Rectal smooth muscle tissue (tissue), 1 donor: ENCODE results near the gene ATF6.

Source experiments
- H3K27ac ChIP-seq: one replicate; pipeline ENCODE4 v1.7.0; 2013; ENCODE audit warnings: low read depth, low read length, inconsistent platforms
- H3K27me3 ChIP-seq: one replicate; pipeline ENCODE4 v1.7.0; 2013; ENCODE audit warnings: low read length; ENCODE audit not compliant: control insufficient read depth, insufficient read depth
- H3K36me3 ChIP-seq: one replicate; pipeline ENCODE4 v1.7.0; 2013; ENCODE audit warnings: low read length; ENCODE audit not compliant: control insufficient read depth, insufficient read depth
- H3K4me1 ChIP-seq: one replicate; pipeline ENCODE4 v1.7.0; 2013; ENCODE audit warnings: low read length; ENCODE audit not compliant: control insufficient read depth, insufficient read depth
- H3K4me3 ChIP-seq: one replicate; pipeline ENCODE4 v1.7.0; 2013; ENCODE audit warnings: low read length
- H3K9ac ChIP-seq: one replicate; pipeline ENCODE4 v1.7.0; 2013; ENCODE audit warnings: low read length

The ATF6 gene

DNA sequence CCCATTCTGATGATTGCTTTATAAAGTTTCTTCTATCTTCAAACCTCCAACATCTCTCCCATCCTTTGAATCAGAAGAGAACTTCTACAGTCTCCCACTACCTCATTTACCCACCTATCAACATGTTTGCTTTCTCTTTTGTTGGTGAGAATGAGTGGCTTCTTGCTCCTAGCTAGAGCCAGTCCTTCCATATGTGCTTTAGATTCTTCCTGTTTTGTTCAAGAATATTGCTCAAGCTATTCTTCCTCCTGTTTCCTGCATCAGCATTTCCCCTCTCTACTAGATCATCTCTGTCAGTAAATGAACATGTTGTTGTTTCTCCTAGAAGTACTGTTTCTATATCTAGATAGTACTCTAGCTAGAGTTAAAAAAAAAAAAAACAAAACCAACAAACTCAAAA, 6.3 kb downstream of the ATF6 start:
- Histone ChIP-seq H3K9ac (no peak overlapping the region), H3K36me3 (no peaks in the 10 kb centered on the region), H3K4me1 (peaks cover 1% of the 10 kb centered on the region), H3K27me3 (no peaks in the 10 kb centered on the region), H3K4me3 (no peak overlapping the region), H3K27ac (peak overlapping the region; percentile 1)

DNA sequence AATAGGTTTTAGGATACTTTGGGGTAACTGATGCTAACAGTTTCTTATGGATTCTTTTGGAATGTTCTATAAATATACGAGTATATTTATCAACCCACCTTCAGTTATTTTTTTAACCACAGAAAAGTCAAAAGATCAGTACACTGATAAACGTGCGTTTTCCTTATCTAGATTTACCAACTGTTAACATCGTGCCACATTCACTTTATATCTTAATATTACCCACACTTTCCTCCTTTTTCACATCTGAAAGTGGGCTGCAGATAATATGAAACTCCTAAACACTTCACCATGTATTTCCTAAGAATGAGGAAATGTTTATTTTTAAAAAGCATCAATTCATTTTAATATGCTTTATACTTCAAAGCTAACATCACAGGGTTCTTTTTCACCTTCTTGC, 7.7 kb downstream of the ATF6 start:
- no peaks in the 10 kb centered on the region for H3K4me1 ChIP-seq

DNA sequence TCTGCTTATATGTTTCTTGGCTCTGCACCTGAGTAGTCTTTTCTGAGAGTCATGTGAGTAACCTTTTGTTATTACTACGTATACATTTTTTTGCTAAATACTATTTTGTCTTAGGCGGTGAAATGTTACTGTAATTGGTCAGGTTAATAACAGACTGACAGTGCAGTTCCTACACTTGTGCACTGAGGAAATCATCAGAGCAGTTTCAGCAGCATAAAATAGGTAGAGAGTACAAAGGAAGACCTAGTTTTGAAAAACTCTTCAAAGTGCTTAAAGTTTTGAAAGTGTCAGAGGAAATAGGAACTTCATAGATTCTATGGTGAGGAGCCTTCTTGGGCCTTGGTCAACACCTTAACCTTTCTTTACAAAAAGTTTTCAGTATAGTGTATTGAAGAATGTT, 11.1 kb downstream of the ATF6 start:
- Histone ChIP-seq H3K4me3 (no peak overlapping the region), H3K27me3 (no peaks in the 10 kb centered on the region), H3K4me1 (no peaks in the 10 kb centered on the region), H3K27ac (no peak overlapping the region), H3K36me3 (no peaks in the 10 kb centered on the region), H3K9ac (no peak overlapping the region)

More for the DNA sequence above, 7.7 kb downstream of the ATF6 start:
- Histone ChIP-seq H3K4me3 (no peak overlapping the region), H3K36me3 (no peaks in the 10 kb centered on the region), H3K27ac (no peak overlapping the region), H3K9ac (no peak overlapping the region), H3K27me3 (no peaks in the 10 kb centered on the region)

DNA sequence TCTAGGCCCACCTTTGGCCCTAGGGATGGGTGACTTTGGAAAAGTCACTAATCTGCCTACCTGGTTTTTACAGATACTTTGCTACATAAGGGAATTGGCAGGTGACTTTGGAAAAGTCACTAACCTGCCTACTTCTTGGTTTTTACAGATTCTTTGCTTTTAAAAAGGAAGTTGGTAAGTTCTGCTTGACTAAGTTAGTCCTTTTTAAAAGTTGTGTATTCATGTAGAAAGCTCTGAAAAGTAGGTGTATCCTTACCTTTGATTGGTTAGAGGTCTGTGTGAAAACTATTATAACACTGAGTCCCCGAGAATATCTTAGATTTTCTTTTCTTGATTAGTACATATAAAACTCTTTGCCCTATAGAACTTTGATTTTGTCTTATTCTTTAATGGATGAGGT, 12.4 kb downstream of the ATF6 start:
- Histone ChIP-seq H3K4me1 (no peaks in the 10 kb centered on the region), H3K9ac (no peak overlapping the region), H3K36me3 (no peaks in the 10 kb centered on the region), H3K27me3 (no peaks in the 10 kb centered on the region), H3K4me3 (no peak overlapping the region), H3K27ac (no peak overlapping the region)

DNA sequence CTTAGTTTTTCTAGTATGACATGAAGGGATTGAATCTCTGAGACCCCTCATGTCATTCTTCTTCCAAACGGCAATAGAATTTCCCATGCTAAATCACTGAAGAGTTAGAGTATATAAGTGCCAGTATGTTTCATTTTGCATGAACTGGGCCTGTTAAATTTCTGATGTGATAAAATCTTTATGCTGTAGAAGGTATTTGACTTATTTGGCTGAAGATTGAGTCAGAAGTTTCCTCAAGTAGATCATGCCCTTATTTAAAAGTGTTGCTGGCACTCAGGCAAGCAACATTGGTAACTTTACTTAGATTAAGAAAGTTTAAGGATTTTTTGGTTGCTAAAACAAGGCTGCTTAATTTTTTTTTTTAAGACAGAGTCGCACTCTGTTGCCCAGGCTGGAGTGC, 13.3 kb downstream of the ATF6 start:
- no peak overlapping the region for H3K27ac ChIP-seq
- H3K9ac ChIP-seq, result no peak overlapping the region

DNA sequence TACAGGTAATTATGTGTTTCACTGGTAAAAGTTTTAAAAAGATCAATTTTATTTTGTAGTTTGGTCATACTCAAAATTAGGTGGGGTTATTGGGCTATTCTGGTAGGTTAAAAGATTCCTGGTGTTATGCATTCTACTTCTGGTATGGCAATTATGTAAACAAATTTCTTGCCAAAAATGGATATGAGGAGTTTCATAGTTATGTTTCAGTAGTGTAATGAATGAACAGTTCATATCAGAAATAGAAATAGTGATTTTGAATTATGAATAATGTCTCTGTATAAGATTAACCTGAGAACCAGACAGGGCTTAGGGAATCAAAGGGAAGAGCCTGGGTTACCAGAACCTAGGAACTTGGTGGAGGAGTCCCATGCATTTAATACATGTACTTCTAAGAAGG, 15.9 kb downstream of the ATF6 start:
- H3K36me3 ChIP-seq, result peaks cover 7% of the 10 kb centered on the region
- no peak overlapping the region for H3K27ac ChIP-seq
- H3K9ac ChIP-seq, result no peak overlapping the region
- no peak overlapping the region for H3K4me3 ChIP-seq
- no peaks in the 10 kb centered on the region for H3K4me1 ChIP-seq
- H3K27me3 ChIP-seq, result no peaks in the 10 kb centered on the region

More for the DNA sequence above, 13.3 kb downstream of the ATF6 start:
- peaks cover 4% of the 10 kb centered on the region for H3K36me3 ChIP-seq
- H3K4me1 ChIP-seq, result no peaks in the 10 kb centered on the region
- H3K4me3 ChIP-seq, result no peak overlapping the region
- H3K27me3 ChIP-seq, result no peaks in the 10 kb centered on the region

DNA sequence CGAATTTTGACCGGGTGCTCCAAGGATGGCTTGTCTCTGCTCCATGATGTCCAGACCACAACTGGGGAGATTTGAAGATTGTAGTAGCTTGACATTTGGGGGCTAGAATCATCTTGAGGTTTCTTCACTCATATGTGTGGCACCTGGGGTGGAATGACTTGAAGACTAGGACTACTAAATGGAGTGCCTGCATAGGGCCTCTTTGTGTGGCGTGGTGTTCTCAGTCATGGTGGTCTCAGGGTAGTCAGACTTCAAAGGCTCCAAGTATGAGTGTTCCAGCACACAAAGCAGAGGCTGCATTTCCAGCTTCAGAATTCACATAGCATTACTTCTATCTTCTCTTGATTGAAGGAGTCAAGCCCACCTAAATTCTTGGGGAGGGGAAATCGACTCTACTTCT, 16.8 kb downstream of the ATF6 start:
- Histone ChIP-seq H3K27ac (no peak overlapping the region), H3K4me3 (no peak overlapping the region), H3K27me3 (no peaks in the 10 kb centered on the region), H3K9ac (no peak overlapping the region), H3K4me1 (no peaks in the 10 kb centered on the region), H3K36me3 (peaks cover 7% of the 10 kb centered on the region)

DNA sequence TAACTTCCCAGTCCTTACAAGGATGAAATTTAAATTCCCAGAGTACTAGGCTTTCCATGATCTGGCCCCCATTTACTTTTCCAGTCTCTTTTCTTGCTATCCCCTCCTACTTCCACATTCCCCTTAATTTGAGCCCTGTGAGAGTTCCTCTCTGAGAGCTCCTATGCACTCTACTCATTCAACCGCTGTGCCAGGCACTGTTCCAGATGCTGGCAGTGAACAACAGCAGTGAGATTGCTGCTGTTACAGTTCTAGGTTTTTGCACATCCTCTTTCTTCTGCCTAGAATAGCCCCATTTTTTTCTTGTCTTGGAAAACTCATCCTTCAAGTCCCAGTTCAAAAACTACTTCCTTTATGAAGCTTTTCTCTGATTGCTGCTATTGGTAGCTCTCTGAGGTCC, 18.8 kb downstream of the ATF6 start:
- Histone ChIP-seq H3K27me3 (no peaks in the 10 kb centered on the region), H3K27ac (no peak overlapping the region), H3K4me1 (no peaks in the 10 kb centered on the region), H3K4me3 (no peak overlapping the region), H3K36me3 (peaks cover 7% of the 10 kb centered on the region), H3K9ac (no peak overlapping the region)

DNA sequence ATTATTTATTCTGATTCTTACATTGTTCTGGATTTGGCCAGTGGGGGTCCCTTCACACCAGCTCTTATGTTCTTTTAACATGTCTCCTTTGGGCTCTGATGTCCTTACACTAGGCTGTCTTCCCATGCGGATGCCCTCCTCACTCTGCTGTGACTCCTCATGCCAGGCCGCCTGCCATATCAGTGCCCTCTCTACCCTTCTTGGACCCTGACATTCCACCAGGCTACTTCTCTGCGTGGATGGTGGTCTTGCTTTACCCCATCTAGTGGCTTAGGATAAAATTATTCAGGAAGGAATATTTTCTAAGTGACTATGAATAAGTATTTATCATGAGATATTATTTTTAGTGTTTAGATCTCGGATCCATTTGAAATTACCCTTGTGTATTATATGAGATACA, 21.2 kb downstream of the ATF6 start:
- Histone ChIP-seq H3K27ac (no peak overlapping the region), H3K36me3 (peaks cover 7% of the 10 kb centered on the region), H3K27me3 (no peaks in the 10 kb centered on the region), H3K4me1 (no peaks in the 10 kb centered on the region), H3K4me3 (no peak overlapping the region), H3K9ac (no peak overlapping the region)

DNA sequence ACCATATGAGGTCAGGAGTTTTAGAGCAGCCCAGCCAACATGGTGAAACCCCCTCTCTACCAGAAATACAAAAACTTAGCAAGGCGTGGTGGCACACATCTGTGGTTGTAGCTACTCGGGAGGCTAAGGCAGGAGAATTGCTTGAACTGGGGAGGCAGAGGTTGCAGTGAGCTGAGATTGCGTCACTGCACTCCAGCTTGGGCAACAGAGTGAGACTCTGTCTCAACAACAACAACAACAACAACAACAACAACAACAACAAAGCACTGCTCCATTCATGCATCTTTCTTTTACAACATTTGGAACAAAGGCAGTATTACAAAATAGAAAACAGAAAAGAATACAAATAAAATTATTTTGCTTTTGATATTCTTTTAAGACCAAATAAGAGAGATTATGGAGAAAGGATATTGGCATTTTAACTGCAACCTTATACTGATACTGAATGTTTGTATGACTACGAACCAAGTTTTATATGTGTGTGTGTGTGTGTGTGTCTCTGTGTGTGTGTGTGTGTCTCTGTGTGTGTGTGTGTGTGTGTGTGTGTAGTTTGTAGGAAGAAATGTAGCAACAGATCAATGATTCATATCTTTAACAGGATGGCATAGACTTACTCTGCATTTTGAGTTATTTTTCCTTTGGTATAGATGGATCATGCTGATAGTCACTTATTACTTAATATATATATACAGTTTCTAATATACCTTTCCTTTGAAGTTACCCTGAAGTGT, 24.6 kb downstream of the ATF6 start:
- Histone ChIP-seq H3K4me1 (peaks cover 2% of the 10 kb centered on the region), H3K9ac (no peak overlapping the region), H3K4me3 (no peak overlapping the region), H3K27me3 (no peaks in the 10 kb centered on the region), H3K27ac (no peak overlapping the region), H3K36me3 (no peaks in the 10 kb centered on the region)

DNA sequence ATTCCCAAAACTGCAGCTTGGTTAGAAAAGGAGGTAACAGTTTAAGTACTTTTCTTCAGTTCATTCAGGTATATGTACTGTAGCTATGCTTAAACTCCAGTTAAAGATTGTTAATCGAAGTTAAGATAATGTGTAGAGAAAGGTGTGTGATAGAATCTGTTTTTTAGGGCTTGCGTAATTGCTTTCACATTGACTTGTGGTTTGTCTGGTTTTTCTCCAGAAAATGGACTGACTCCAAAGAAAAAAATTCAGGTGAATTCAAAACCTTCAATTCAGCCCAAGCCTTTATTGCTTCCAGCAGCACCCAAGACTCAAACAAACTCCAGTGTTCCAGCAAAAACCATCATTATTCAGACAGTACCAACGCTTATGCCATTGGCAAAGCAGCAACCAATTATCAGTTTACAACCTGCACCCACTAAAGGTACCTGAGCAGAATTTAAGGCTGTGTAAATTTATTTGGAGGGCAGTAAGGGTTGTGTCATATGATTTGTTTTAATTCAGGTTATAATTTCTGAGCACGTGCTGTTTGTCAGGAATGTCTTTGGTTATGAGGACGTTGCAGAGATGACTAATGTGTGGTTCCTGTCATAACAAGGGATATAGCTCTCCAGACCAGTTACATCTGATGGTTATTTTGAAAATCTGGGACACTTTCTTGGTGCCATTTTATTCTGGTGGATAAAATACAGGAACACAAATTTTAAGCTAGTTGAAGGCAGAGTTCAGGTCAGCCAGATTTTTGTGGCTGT, 26.0 kb downstream of the ATF6 start:
- Histone ChIP-seq H3K4me3 (no peak overlapping the region), H3K9ac (no peak overlapping the region), H3K36me3 (peaks cover under 1% of the 10 kb centered on the region), H3K4me1 (peaks cover 2% of the 10 kb centered on the region), H3K27me3 (no peaks in the 10 kb centered on the region), H3K27ac (no peak overlapping the region)

DNA sequence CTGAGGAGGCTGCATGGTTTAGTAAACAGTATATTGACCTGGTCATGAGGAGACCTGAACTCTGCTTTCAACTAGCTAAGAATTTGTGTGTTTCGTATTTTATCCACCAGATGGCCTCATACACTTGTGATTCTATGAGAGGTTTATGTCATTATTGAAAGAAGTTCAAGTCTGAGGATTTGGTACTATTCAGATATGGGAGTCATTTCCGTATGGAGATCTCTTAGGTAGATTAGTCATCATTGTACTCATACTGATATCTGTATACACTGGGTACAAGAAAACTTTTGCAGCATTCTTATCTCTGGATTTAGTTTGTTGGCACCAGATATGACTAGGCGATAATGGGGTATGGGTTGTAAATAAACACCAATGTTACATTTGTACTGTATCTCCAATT, 26.6 kb downstream of the ATF6 start:
- no peak overlapping the region for H3K27ac ChIP-seq
- H3K9ac ChIP-seq, result no peak overlapping the region
- no peak overlapping the region for H3K4me3 ChIP-seq
- H3K27me3 ChIP-seq, result no peaks in the 10 kb centered on the region
- H3K4me1 ChIP-seq, result peaks cover 2% of the 10 kb centered on the region
- H3K36me3 ChIP-seq, result peaks cover 5% of the 10 kb centered on the region

DNA sequence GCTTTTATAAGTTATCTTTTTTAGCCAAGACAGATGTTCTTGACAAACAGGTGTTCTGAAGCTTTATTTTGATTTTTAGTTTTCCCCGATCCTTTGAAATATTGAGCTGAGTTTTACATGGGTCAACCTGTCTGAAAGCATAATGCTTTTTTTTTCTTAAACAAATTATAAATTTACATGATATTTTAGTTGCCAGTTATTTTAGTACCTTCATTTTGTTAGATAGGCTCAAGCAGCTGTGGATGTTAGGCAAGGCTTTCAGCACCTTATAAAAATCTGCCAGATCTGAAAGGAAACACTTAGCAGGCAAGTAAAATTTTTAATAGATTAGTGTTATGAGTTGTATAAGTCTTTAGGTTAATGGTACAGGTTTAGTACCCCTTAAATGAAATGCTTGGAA, 33.7 kb downstream of the ATF6 start:
- Histone ChIP-seq H3K27me3 (no peaks in the 10 kb centered on the region), H3K36me3 (peaks cover 7% of the 10 kb centered on the region), H3K4me3 (no peak overlapping the region), H3K9ac (no peak overlapping the region), H3K27ac (no peak overlapping the region), H3K4me1 (peaks cover 12% of the 10 kb centered on the region)
